ENCODE measurements around the gene KNL1. TPM values are rescaled to one million over a fixed set of nuclear protein-coding genes. Genes with fewer than 3 reads are reported as not detected.
"Not testable (repeated sequence)": the region's sequence is repeated elsewhere in the genome, so short reads cannot be mapped to it uniquely, and the experiment has no call there.

KNL1 gene
- total RNA-seq, 1 donor from 2014 or later: 9.5 TPM

- Mint-ChIP-seq H3K9me3 (ENCODE audit: unreplicated experiment) (no peaks in the 10 kb centered on the region), H3K36me3 (ENCODE audit: low read depth, unreplicated experiment) (peaks cover 9% of the 10 kb centered on the region), H3K27me3 (ENCODE audit: unreplicated experiment) (no peaks in the 10 kb centered on the region)
Observed at GRCh38 chr15:40650479-40650878, 56.4 kb downstream of the KNL1 start.

GRCh38 chr15:40660686-40661085 lies 66.6 kb downstream of the KNL1 start:
- Mint-ChIP-seq H3K27ac (ENCODE audit: unreplicated experiment) (no peak overlapping the region), H3K27me3 (ENCODE audit: unreplicated experiment) (no peaks in the 10 kb centered on the region), H3K4me3 (ENCODE audit: unreplicated experiment) (no peak overlapping the region), H3K9me3 (ENCODE audit: unreplicated experiment) (no peaks in the 10 kb centered on the region), H3K4me1 (ENCODE audit: unreplicated experiment) (no peaks in the 10 kb centered on the region), H3K36me3 (ENCODE audit: low read depth, unreplicated experiment) (no peaks in the 10 kb centered on the region)
- no peak for DNase-seq (ENCODE audit: low spot score)
- no peak for TF ChIP-seq CTCF (IDR thresholded peaks at IDR 0.05; ENCODE audit: unreplicated experiment)

More at GRCh38 chr15:40650479-40650878, 56.4 kb downstream of the KNL1 start:
- DNase-seq (ENCODE audit: low spot score): no peak
- no peak for TF ChIP-seq CTCF (IDR thresholded peaks at IDR 0.05; ENCODE audit: unreplicated experiment)
- no peak overlapping the region for H3K4me3 Mint-ChIP-seq (ENCODE audit: unreplicated experiment)
- no peak overlapping the region for H3K27ac Mint-ChIP-seq (ENCODE audit: unreplicated experiment)
- no peaks in the 10 kb centered on the region for H3K4me1 Mint-ChIP-seq (ENCODE audit: unreplicated experiment)

GRCh38 chr15:40664909-40665308 lies 70.9 kb downstream of the KNL1 start:
- no peak overlapping the region for H3K4me3 Mint-ChIP-seq (ENCODE audit: unreplicated experiment)
- no peaks in the 10 kb centered on the region for H3K27me3 Mint-ChIP-seq (ENCODE audit: unreplicated experiment)
- H3K9me3 Mint-ChIP-seq (ENCODE audit: unreplicated experiment): no peaks in the 10 kb centered on the region

GRCh38 chr15:40676290-40676689 lies 82.2 kb downstream of the KNL1 start:
- not testable (repeated sequence) for H3K9me3 Mint-ChIP-seq (ENCODE audit: unreplicated experiment); H3K27me3 Mint-ChIP-seq (ENCODE audit: unreplicated experiment); H3K36me3 Mint-ChIP-seq (ENCODE audit: low read depth, unreplicated experiment); H3K4me1 Mint-ChIP-seq (ENCODE audit: unreplicated experiment); H3K4me3 Mint-ChIP-seq (ENCODE audit: unreplicated experiment); H3K27ac Mint-ChIP-seq (ENCODE audit: unreplicated experiment); DNase-seq (ENCODE audit: low spot score)

More at GRCh38 chr15:40664909-40665308, 70.9 kb downstream of the KNL1 start:
- Mint-ChIP-seq H3K4me1 (ENCODE audit: unreplicated experiment) (no peaks in the 10 kb centered on the region), H3K36me3 (ENCODE audit: low read depth, unreplicated experiment) (no peaks in the 10 kb centered on the region), H3K27ac (ENCODE audit: unreplicated experiment) (no peak overlapping the region)
- no peak for TF ChIP-seq CTCF (IDR thresholded peaks at IDR 0.05; ENCODE audit: unreplicated experiment)
- no peak for DNase-seq (ENCODE audit: low spot score)

GRCh38 chr15:40676906-40677305 lies 82.9 kb downstream of the KNL1 start:
- not testable (repeated sequence) for H3K9me3 Mint-ChIP-seq (ENCODE audit: unreplicated experiment); H3K4me3 Mint-ChIP-seq (ENCODE audit: unreplicated experiment); H3K27me3 Mint-ChIP-seq (ENCODE audit: unreplicated experiment); H3K4me1 Mint-ChIP-seq (ENCODE audit: unreplicated experiment); DNase-seq (ENCODE audit: low spot score); H3K36me3 Mint-ChIP-seq (ENCODE audit: low read depth, unreplicated experiment); H3K27ac Mint-ChIP-seq (ENCODE audit: unreplicated experiment)

GRCh38 chr15:40680151-40680550 lies 86.1 kb downstream of the KNL1 start:
- peaks cover 1% of the 10 kb centered on the region for H3K36me3 Mint-ChIP-seq (ENCODE audit: low read depth, unreplicated experiment)
- H3K9me3 Mint-ChIP-seq (ENCODE audit: unreplicated experiment): no peaks in the 10 kb centered on the region
- no peak overlapping the region for H3K27ac Mint-ChIP-seq (ENCODE audit: unreplicated experiment)
- H3K27me3 Mint-ChIP-seq (ENCODE audit: unreplicated experiment): peaks cover 3% of the 10 kb centered on the region
- no peak overlapping the region for H3K4me3 Mint-ChIP-seq (ENCODE audit: unreplicated experiment)
- TF ChIP-seq CTCF (IDR thresholded peaks at IDR 0.05; ENCODE audit: unreplicated experiment): no peak
- no peak for DNase-seq (ENCODE audit: low spot score)
- H3K4me1 Mint-ChIP-seq (ENCODE audit: unreplicated experiment): no peaks in the 10 kb centered on the region

GRCh38 chr15:40680959-40681358 lies 86.9 kb downstream of the KNL1 start:
- not testable (repeated sequence) for H3K27me3 Mint-ChIP-seq (ENCODE audit: unreplicated experiment); H3K36me3 Mint-ChIP-seq (ENCODE audit: low read depth, unreplicated experiment); H3K27ac Mint-ChIP-seq (ENCODE audit: unreplicated experiment); H3K4me1 Mint-ChIP-seq (ENCODE audit: unreplicated experiment); H3K9me3 Mint-ChIP-seq (ENCODE audit: unreplicated experiment); DNase-seq (ENCODE audit: low spot score); H3K4me3 Mint-ChIP-seq (ENCODE audit: unreplicated experiment)
